Cardiac muscle cell (in vitro differentiated cells and primary cell): ENCODE results near the gene UBE2J2. TPM values are rescaled to one million over a fixed set of nuclear protein-coding genes. Genes with fewer than 3 reads are reported as not detected.

Experiments used
- DNase-seq, 2 donors: peaks; one replicate each; pipeline versions ENCODE4 v3.0.0 to v3.0.0-alpha.2; 2010 to 2017; ENCODE audit warnings: low read depth in 1 of 2, low spot score in 1 of 2
- H3K27ac ChIP-seq: fragments of 200-600 bp; sonication (generic); 2 replicates; pipeline ENCODE4 v1.5.1; 2016
- H3K27me3 ChIP-seq: fragments of 200-600 bp; sonication (generic); 2 replicates; pipeline ENCODE4 v1.6.0; 2016; ENCODE audit warnings: control low read depth
- H3K36me3 ChIP-seq: fragments of 200-600 bp; sonication (generic); 2 replicates; pipeline ENCODE4 v1.5.1; 2016; ENCODE audit warnings: control low read depth
- H3K4me1 ChIP-seq: fragments of 200-600 bp; sonication (generic); 2 replicates; pipeline ENCODE4 v1.8.1; 2017; ENCODE audit warnings: low read depth, mild to moderate bottlenecking, mixed run types
- H3K4me3 ChIP-seq: fragments of 200-600 bp; sonication (generic); 2 replicates; pipeline ENCODE4 v1.5.1; 2016; ENCODE audit warnings: mild to moderate bottlenecking
- H3K9me3 ChIP-seq: fragments of 200-600 bp; sonication (generic); 2 replicates; pipeline ENCODE4 v1.5.1; 2017; ENCODE audit warnings: low read depth, mild to moderate bottlenecking, control low read depth
- CTCF ChIP-seq: IDR thresholded peaks from 2 replicates; pipeline ENCODE4 v1.5.1; 2012; ENCODE audit warnings: low read depth, mild to moderate bottlenecking, low read length
- polyA plus RNA-seq: library from polyadenylated mRNA; unstranded; fragments of >200 nt; fragmentation: Nextera tagmentation; extraction: Ambion mirVana; gene quantifications from 2 replicates; pipeline ENCODE4 v1.2.1, GENCODE V29; 2016
- total RNA-seq: library from RNA; depleted of rRNA; stranded (reverse); fragments of >200 nt; gene quantifications from 2 replicates; pipeline ENCODE4 v1.2.3, GENCODE V29; 2016

Gene UBE2J2
- total and polyA plus RNA-seq, 2 experiments from 2014 or later = 64.2 to 87.3 TPM

- H3K4me1 ChIP-seq = no peaks in the 10 kb centered on the region
- no peak for DNase-seq
- no peaks in the 10 kb centered on the region for H3K27me3 ChIP-seq
- no peak overlapping the region for H3K27ac ChIP-seq
- TF ChIP-seq CTCF = no peak
- peaks cover 9% of the 10 kb centered on the region for H3K36me3 ChIP-seq
- H3K4me3 ChIP-seq = no peak overlapping the region
- H3K9me3 ChIP-seq = no peaks in the 10 kb centered on the region
These were observed 58.5 kb downstream of the UBE2J2 start for GRCh38 chr1:1215080-1215676.

GRCh38 chr1:1213345-1214265 is 60.0 kb downstream of the UBE2J2 start, which contains the start of gene TNFRSF4:
Gene TNFRSF4, minus strand, starts transcription at chr1:1214153. Its CDS starts 26 bp downstream, at chr1:1214127.
- Histone ChIP-seq H3K27ac (no peak within 1 kb of the TSS), H3K36me3 (peaks cover 7% of the 10 kb centered on the region), H3K27me3 (no peaks in the 10 kb centered on the region), H3K9me3 (no peaks in the 10 kb centered on the region), H3K4me1 (no peaks in the 10 kb centered on the region), H3K4me3 (no peak within 1 kb of the TSS)
- no peak for DNase-seq
- no peak for TF ChIP-seq CTCF

- no peak overlapping the region for H3K4me3 ChIP-seq
- peak in 1 of 2 donors; percentile 16 for DNase-seq
- no peak overlapping the region for H3K27ac ChIP-seq
- H3K4me1 ChIP-seq = no peaks in the 10 kb centered on the region
- no peaks in the 10 kb centered on the region for H3K27me3 ChIP-seq
- no peak for TF ChIP-seq CTCF
- no peaks in the 10 kb centered on the region for H3K9me3 ChIP-seq
- H3K36me3 ChIP-seq = peaks cover 5% of the 10 kb centered on the region
These were observed 60.8 kb downstream of the UBE2J2 start for GRCh38 chr1:1212780-1213344.

- H3K4me1 ChIP-seq = no peaks in the 10 kb centered on the region
These were observed 61.9 kb downstream of the UBE2J2 start for GRCh38 chr1:1211541-1212441.

More at GRCh38 chr1:1211541-1212441, 61.9 kb downstream of the UBE2J2 start:
- no peak for TF ChIP-seq CTCF
- no peak overlapping the region for H3K27ac ChIP-seq
- peaks cover 2% of the 10 kb centered on the region for H3K36me3 ChIP-seq
- no peak for DNase-seq
- H3K27me3 ChIP-seq = peaks cover 7% of the 10 kb centered on the region
- H3K4me3 ChIP-seq = no peak overlapping the region
- H3K9me3 ChIP-seq = no peaks in the 10 kb centered on the region
